ENCODE data around the gene ADAMTS12. TPM values are rescaled to one million over a fixed set of nuclear protein-coding genes. Genes with fewer than 3 reads are reported as not detected.
"Not testable (repeated sequence)": the region's sequence is repeated elsewhere in the genome, so short reads cannot be mapped to it uniquely, and the experiment has no call there.

The ADAMTS12 gene
- total RNA-seq, 1 experiment from 2014 or later: 0.92 TPM

- DNase-seq (ENCODE audit: extremely low read depth, low read depth): not testable (repeated sequence)
Observed at GRCh38 chr5:33914844-33915243, 23.1 kb upstream of the ADAMTS12 start.

- not testable (repeated sequence) for DNase-seq (ENCODE audit: extremely low read depth, low read depth)
Observed at GRCh38 chr5:33906248-33906647, 14.5 kb upstream of the ADAMTS12 start.

GRCh38 chr5:33905381-33905780 is 13.6 kb upstream of the ADAMTS12 start:
- DNase-seq (ENCODE audit: extremely low read depth, low read depth): no peak

DNA sequence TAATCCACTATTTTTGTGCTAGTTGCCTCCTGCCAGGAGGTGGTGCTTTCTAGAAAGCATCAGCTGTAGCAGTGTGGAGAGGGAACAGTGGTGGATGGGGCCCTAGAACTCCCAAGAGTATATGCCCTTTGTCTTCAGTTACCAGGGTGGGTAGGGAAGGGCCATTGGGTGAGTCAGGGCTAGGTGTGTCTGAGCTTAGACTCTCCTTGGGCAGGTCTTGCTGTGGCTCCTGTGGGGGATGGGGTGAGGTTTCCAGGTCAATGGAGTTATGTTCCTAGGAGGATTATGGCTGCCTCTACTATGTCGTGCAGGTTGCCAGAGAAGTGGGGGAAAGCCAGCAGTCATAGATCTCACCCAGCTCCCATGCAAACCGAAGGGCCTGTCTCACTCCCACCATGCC is 11.3 kb upstream of the ADAMTS12 start:
- DNase-seq (ENCODE audit: extremely low read depth, low read depth): no peak

DNA sequence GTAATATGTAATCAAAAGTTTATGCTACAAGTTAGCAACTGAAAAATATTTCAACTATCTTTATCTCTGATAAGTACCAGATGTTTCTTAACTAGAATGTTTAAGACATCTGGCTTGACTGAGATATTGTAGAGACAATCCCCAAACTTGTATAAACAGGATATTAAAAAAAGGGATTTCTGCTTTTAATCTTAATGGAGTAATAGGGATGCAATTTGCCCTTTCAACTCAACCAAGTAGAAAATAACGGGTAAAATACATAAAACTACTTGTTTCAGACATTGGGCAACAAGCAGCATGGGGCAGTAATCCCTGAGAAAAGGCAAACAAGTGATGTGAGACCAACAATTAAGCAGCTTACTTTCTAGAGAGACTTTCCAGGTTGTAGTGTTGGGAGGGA is 9.4 kb upstream of the ADAMTS12 start:
- no peak for DNase-seq (ENCODE audit: extremely low read depth, low read depth)

- DNase-seq (ENCODE audit: extremely low read depth, low read depth): no peak
Observed at GRCh38 chr5:33894566-33894965, 2.8 kb upstream of the ADAMTS12 start.

DNA sequence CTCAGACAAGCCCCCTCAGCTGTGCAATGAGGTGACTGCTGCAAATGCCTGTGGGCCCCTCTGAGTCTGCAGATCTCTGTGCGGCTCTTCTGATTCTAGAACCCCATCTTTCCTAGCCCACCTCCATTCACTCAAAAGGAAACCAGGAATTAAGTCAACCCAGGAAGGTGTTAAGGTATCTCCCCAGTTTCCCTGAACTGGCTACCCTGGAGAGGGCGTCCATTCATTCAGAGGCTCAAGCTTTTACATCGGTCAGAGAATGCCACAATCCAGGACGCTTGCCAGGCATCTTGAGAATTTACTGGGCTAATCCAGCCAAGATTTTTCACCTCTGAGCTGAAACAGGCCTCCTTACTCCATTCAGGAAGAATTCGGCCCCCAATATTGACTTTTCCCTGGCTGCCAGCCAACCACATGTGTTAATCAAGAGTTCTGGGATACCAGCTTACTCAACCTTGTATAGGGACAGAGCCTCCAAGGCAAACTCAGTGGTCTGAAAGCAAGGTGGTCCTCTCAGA is 889 bp upstream of the ADAMTS12 start:
- no peak for DNase-seq (ENCODE audit: extremely low read depth, low read depth)

- DNase-seq (ENCODE audit: extremely low read depth, low read depth): no peak
Observed at GRCh38 chr5:33891446-33891787, 373 bp downstream of the ADAMTS12 start.

GRCh38 chr5:33890131-33891032 is 1.4 kb downstream of the ADAMTS12 start:
- DNase-seq (ENCODE audit: extremely low read depth, low read depth): no peak

- DNase-seq (ENCODE audit: extremely low read depth, low read depth): no peak
Observed at GRCh38 chr5:33888587-33888986, 3.2 kb downstream of the ADAMTS12 start.

GRCh38 chr5:33887268-33887667 is 4.5 kb downstream of the ADAMTS12 start:
- DNase-seq (ENCODE audit: extremely low read depth, low read depth): no peak

- DNase-seq (ENCODE audit: extremely low read depth, low read depth): no peak
Observed at GRCh38 chr5:33886283-33886682, 5.5 kb downstream of the ADAMTS12 start.

DNA sequence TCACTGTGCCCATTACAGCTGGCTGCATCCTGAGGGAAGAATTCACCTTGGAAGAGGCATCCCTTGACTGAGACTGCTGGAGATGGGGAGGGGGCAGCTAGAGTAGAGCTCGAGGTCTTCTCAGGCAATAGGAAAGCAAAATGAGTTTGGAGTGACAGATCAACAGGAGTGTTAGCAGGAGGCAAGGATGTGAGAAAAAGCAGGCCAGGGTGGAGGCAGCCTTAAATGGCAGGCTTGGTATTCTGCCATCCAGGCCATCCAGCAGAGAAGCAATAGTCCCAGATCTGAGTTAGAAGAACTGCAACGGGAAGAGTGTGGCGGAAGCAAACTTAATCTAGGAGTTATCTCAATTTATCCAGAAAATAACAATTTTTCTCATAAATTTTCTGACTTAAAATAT is 6.1 kb downstream of the ADAMTS12 start:
- no peak for DNase-seq (ENCODE audit: extremely low read depth, low read depth)

DNA sequence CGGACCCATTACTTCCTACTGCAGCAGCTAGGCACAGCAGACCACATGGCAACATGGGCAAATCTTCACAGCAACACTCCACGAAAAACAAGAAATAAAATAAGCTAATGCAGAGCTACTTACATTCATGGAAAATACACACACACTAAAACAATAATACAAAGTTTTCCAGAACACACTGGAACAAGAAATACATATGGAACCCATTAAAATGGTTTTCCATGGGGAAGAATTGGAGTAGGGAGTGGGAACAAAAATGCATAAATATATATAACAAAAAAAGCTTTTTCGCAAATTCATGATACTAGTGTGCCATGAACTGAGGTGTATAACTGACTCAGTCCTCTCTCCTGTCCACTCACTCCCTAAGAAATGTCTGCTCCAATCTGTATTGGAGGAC is 8.3 kb downstream of the ADAMTS12 start:
- no peak for DNase-seq (ENCODE audit: extremely low read depth, low read depth)

GRCh38 chr5:33880319-33880718 is 11.5 kb downstream of the ADAMTS12 start:
- DNase-seq (ENCODE audit: extremely low read depth, low read depth): no peak

DNA sequence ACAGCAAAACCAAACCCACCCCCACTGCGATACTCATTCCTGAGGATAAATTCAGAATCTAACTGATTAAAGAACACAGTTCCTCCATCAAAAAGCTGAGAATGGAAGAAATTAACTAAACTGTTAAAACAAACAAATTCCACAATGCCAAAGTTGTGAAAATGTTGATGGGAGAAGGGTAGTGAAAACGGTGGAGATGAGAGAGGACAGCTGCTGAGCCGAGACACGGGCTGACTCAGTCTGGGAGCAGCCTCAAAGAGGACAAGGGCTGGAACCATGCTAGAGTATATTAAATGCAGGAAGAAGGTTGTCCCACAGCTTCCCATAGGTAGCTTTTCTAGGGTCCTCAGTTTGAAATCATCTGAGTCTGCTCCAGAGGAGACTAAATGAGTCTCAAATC is 14.3 kb downstream of the ADAMTS12 start:
- DNase-seq (ENCODE audit: extremely low read depth, low read depth): no peak

GRCh38 chr5:33867241-33867640 is 24.5 kb downstream of the ADAMTS12 start:
- no peak for DNase-seq (ENCODE audit: extremely low read depth, low read depth)

DNA sequence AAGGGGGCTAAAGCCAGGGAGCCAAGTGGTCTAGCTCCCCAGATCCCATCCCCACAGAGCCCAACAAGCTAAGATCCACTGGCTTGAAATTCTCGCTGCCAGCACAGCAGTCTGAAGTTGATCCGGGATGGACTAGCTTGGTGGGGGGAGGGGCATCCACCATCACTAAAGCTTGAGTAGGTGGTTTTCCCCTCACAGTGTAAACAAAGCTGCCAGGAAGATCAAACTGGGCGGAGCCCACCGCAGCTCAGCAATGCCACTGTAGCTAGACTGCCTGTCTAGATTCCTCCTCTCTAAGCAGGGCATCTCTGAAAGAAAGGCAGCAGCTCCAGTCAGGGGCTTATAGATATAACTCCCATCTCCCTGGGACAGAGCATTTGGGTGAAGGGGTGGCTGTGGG is 32.6 kb downstream of the ADAMTS12 start:
- not testable (repeated sequence) for DNase-seq (ENCODE audit: extremely low read depth, low read depth)

GRCh38 chr5:33857037-33857436 is 34.8 kb downstream of the ADAMTS12 start:
- DNase-seq (ENCODE audit: extremely low read depth, low read depth): no peak

- DNase-seq (ENCODE audit: extremely low read depth, low read depth): no peak
Observed at GRCh38 chr5:33855396-33855795, 36.4 kb downstream of the ADAMTS12 start.

- no peak for DNase-seq (ENCODE audit: extremely low read depth, low read depth)
Observed at GRCh38 chr5:33854733-33855151, 37.0 kb downstream of the ADAMTS12 start.

- DNase-seq (ENCODE audit: extremely low read depth, low read depth): no peak
Observed at GRCh38 chr5:33852837-33853236, 39.0 kb downstream of the ADAMTS12 start.

Data from NCI-H460 (cell line).